LNCAP (cell line): ENCODE results near the gene DDX49.

ENCODE experiments used
- CTCF ChIP-seq: fragments of 450-650 bp; IDR thresholded peaks from 2 replicates; pipeline ENCODE4 v1.5.1; 2017; ENCODE audit warnings: mild to moderate bottlenecking

Gene DDX49

GRCh38 chr19:18878058-18878797 lies 41.3 kb upstream of the DDX49 start:
- TF ChIP-seq CTCF = no peak

GRCh38 chr19:18878858-18879578 lies 40.5 kb upstream of the DDX49 start:
- no peak for TF ChIP-seq CTCF

- TF ChIP-seq CTCF = no peak
Observed at GRCh38 chr19:18879579-18880373, 39.7 kb upstream of the DDX49 start.

- no peak for TF ChIP-seq CTCF
Observed at GRCh38 chr19:18881491-18881890, 38.0 kb upstream of the DDX49 start.

GRCh38 chr19:18883526-18884304 lies 35.8 kb upstream of the DDX49 start:
- TF ChIP-seq CTCF = no peak

- no peak for TF ChIP-seq CTCF
Observed at GRCh38 chr19:18886972-18887371, 32.5 kb upstream of the DDX49 start.
